ENCODE measurements around the gene ABCA2. TPM values are rescaled to one million over a fixed set of nuclear protein-coding genes. Genes with fewer than 3 reads are reported as not detected.

Gene ABCA2
- polyA plus RNA-seq, 1 donor, result 25.3 TPM

- Histone ChIP-seq H3K4me1 (ENCODE audit: control insufficient read depth, insufficient read depth, low read length) (no peaks in the 10 kb centered on the region), H3K9me3 (ENCODE audit: control insufficient read depth, low read depth, low read length) (peaks cover 50% of the 10 kb centered on the region), H3K27ac (ENCODE audit: low read length) (no peak overlapping the region), H3K27me3 (ENCODE audit: control insufficient read depth, insufficient read depth, low read length) (no peaks in the 10 kb centered on the region), H3K36me3 (ENCODE audit: control insufficient read depth, insufficient read depth, low read length) (peaks cover 17% of the 10 kb centered on the region), H3K4me3 (ENCODE audit: low read length) (no peak overlapping the region)
- no CpG with 5 or more reads among the region's 67 CpGs for WGBS (ENCODE audit: insufficient coverage, low lambda C conversion rate)
- DNase-seq, result no peak
These were observed 15.1 kb downstream of the ABCA2 start for GRCh38 chr9:137012694-137013570.

GRCh38 chr9:137011907-137012675 lies 15.9 kb downstream of the ABCA2 start:
- H3K4me1 ChIP-seq (ENCODE audit: control insufficient read depth, insufficient read depth, low read length), result no peaks in the 10 kb centered on the region
- no peak for DNase-seq
- no peaks in the 10 kb centered on the region for H3K27me3 ChIP-seq (ENCODE audit: control insufficient read depth, insufficient read depth, low read length)
- peaks cover 11% of the 10 kb centered on the region for H3K36me3 ChIP-seq (ENCODE audit: control insufficient read depth, insufficient read depth, low read length)
- peaks cover 46% of the 10 kb centered on the region for H3K9me3 ChIP-seq (ENCODE audit: control insufficient read depth, low read depth, low read length)
- H3K4me3 ChIP-seq (ENCODE audit: low read length), result no peak overlapping the region
- no CpG with 5 or more reads among the region's 39 CpGs for WGBS (ENCODE audit: insufficient coverage, low lambda C conversion rate)
- H3K27ac ChIP-seq (ENCODE audit: low read length), result no peak overlapping the region

GRCh38 chr9:137011156-137011555 lies 16.9 kb downstream of the ABCA2 start:
- Histone ChIP-seq H3K36me3 (ENCODE audit: control insufficient read depth, insufficient read depth, low read length) (peaks cover 7% of the 10 kb centered on the region), H3K9me3 (ENCODE audit: control insufficient read depth, low read depth, low read length) (peaks cover 48% of the 10 kb centered on the region), H3K4me3 (ENCODE audit: low read length) (no peak overlapping the region), H3K4me1 (ENCODE audit: control insufficient read depth, insufficient read depth, low read length) (no peaks in the 10 kb centered on the region), H3K27me3 (ENCODE audit: control insufficient read depth, insufficient read depth, low read length) (no peaks in the 10 kb centered on the region), H3K27ac (ENCODE audit: low read length) (no peak overlapping the region)
- no CpG with 5 or more reads among the region's 24 CpGs for WGBS (ENCODE audit: insufficient coverage, low lambda C conversion rate)
- no peak for DNase-seq

GRCh38 chr9:137009938-137010732 lies 17.9 kb downstream of the ABCA2 start:
- no peak overlapping the region for H3K27ac ChIP-seq (ENCODE audit: low read length)
- no peaks in the 10 kb centered on the region for H3K4me1 ChIP-seq (ENCODE audit: control insufficient read depth, insufficient read depth, low read length)
- no peak for DNase-seq
- H3K36me3 ChIP-seq (ENCODE audit: control insufficient read depth, insufficient read depth, low read length), result peaks cover 5% of the 10 kb centered on the region
- H3K9me3 ChIP-seq (ENCODE audit: control insufficient read depth, low read depth, low read length), result peaks cover 52% of the 10 kb centered on the region
- no peaks in the 10 kb centered on the region for H3K27me3 ChIP-seq (ENCODE audit: control insufficient read depth, insufficient read depth, low read length)
- H3K4me3 ChIP-seq (ENCODE audit: low read length), result no peak overlapping the region
- no CpG with 5 or more reads among the region's 49 CpGs for WGBS (ENCODE audit: insufficient coverage, low lambda C conversion rate)

- no peaks in the 10 kb centered on the region for H3K27me3 ChIP-seq (ENCODE audit: control insufficient read depth, insufficient read depth, low read length)
- H3K4me3 ChIP-seq (ENCODE audit: low read length), result no peak overlapping the region
- H3K27ac ChIP-seq (ENCODE audit: low read length), result no peak overlapping the region
- DNase-seq, result no peak
- WGBS (ENCODE audit: insufficient coverage, low lambda C conversion rate), result no CpG with 5 or more reads among the region's 18 CpGs
- peaks cover 45% of the 10 kb centered on the region for H3K9me3 ChIP-seq (ENCODE audit: control insufficient read depth, low read depth, low read length)
- peaks cover under 1% of the 10 kb centered on the region for H3K36me3 ChIP-seq (ENCODE audit: control insufficient read depth, insufficient read depth, low read length)
- no peaks in the 10 kb centered on the region for H3K4me1 ChIP-seq (ENCODE audit: control insufficient read depth, insufficient read depth, low read length)
These were observed 18.8 kb downstream of the ABCA2 start for GRCh38 chr9:137009217-137009616.

GRCh38 chr9:137008312-137008711 lies 19.7 kb downstream of the ABCA2 start:
- no CpG with 5 or more reads among the region's 22 CpGs for WGBS (ENCODE audit: insufficient coverage, low lambda C conversion rate)
- no peaks in the 10 kb centered on the region for H3K27me3 ChIP-seq (ENCODE audit: control insufficient read depth, insufficient read depth, low read length)
- no peaks in the 10 kb centered on the region for H3K36me3 ChIP-seq (ENCODE audit: control insufficient read depth, insufficient read depth, low read length)

GRCh38 chr9:137007816-137008270 lies 20.2 kb downstream of the ABCA2 start:
- no peaks in the 10 kb centered on the region for H3K4me1 ChIP-seq (ENCODE audit: control insufficient read depth, insufficient read depth, low read length)
- peaks cover 34% of the 10 kb centered on the region for H3K9me3 ChIP-seq (ENCODE audit: control insufficient read depth, low read depth, low read length)
- no peaks in the 10 kb centered on the region for H3K36me3 ChIP-seq (ENCODE audit: control insufficient read depth, insufficient read depth, low read length)
- DNase-seq, result no peak
- H3K27ac ChIP-seq (ENCODE audit: low read length), result no peak overlapping the region
- WGBS (ENCODE audit: insufficient coverage, low lambda C conversion rate), result no CpG with 5 or more reads among the region's 13 CpGs
- no peak overlapping the region for H3K4me3 ChIP-seq (ENCODE audit: low read length)
- no peaks in the 10 kb centered on the region for H3K27me3 ChIP-seq (ENCODE audit: control insufficient read depth, insufficient read depth, low read length)

More at GRCh38 chr9:137008312-137008711, 19.7 kb downstream of the ABCA2 start:
- no peak for DNase-seq
- no peaks in the 10 kb centered on the region for H3K4me1 ChIP-seq (ENCODE audit: control insufficient read depth, insufficient read depth, low read length)
- H3K4me3 ChIP-seq (ENCODE audit: low read length), result no peak overlapping the region
- H3K27ac ChIP-seq (ENCODE audit: low read length), result no peak overlapping the region
- peaks cover 36% of the 10 kb centered on the region for H3K9me3 ChIP-seq (ENCODE audit: control insufficient read depth, low read depth, low read length)

GRCh38 chr9:137007108-137007815 lies 20.8 kb downstream of the ABCA2 start:
- H3K9me3 ChIP-seq (ENCODE audit: control insufficient read depth, low read depth, low read length), result peaks cover 31% of the 10 kb centered on the region
- H3K36me3 ChIP-seq (ENCODE audit: control insufficient read depth, insufficient read depth, low read length), result no peaks in the 10 kb centered on the region
- DNase-seq, result no peak
- no peaks in the 10 kb centered on the region for H3K4me1 ChIP-seq (ENCODE audit: control insufficient read depth, insufficient read depth, low read length)
- no peak overlapping the region for H3K27ac ChIP-seq (ENCODE audit: low read length)
- no peaks in the 10 kb centered on the region for H3K27me3 ChIP-seq (ENCODE audit: control insufficient read depth, insufficient read depth, low read length)
- no CpG with 5 or more reads among the region's 30 CpGs for WGBS (ENCODE audit: insufficient coverage, low lambda C conversion rate)
- no peak overlapping the region for H3K4me3 ChIP-seq (ENCODE audit: low read length)

- no CpG with 5 or more reads among the region's 24 CpGs for WGBS (ENCODE audit: insufficient coverage, low lambda C conversion rate)
- DNase-seq, result no peak
- Histone ChIP-seq H3K27ac (ENCODE audit: low read length) (no peak overlapping the region), H3K9me3 (ENCODE audit: control insufficient read depth, low read depth, low read length) (peaks cover 29% of the 10 kb centered on the region), H3K4me3 (ENCODE audit: low read length) (no peak overlapping the region), H3K4me1 (ENCODE audit: control insufficient read depth, insufficient read depth, low read length) (no peaks in the 10 kb centered on the region), H3K36me3 (ENCODE audit: control insufficient read depth, insufficient read depth, low read length) (no peaks in the 10 kb centered on the region), H3K27me3 (ENCODE audit: control insufficient read depth, insufficient read depth, low read length) (no peaks in the 10 kb centered on the region)
These were observed 21.7 kb downstream of the ABCA2 start for GRCh38 chr9:137006116-137007003.
